ENCODE results near the gene HIKESHI.

Gene HIKESHI

GRCh38 chr11:86374069-86374468, 72.0 kb downstream of the HIKESHI start:
- peak overlapping the region; percentile 35 for H3K4me3 ChIP-seq (ENCODE audit: low read length)
- TF ChIP-seq CTCF (conservative IDR thresholded peaks at IDR 0.05; ENCODE audit: low read depth, low read length) = no peak
- no peak for DNase-seq (ENCODE audit: low read depth)

GRCh38 chr11:86374586-86374985, 72.5 kb downstream of the HIKESHI start, which contains the start of gene CCDC81:
Gene CCDC81 (plus strand): TSS chr11:86374887. CDS start chr11:86375164, 277 bp downstream.
- TF ChIP-seq CTCF (conservative IDR thresholded peaks at IDR 0.05; ENCODE audit: low read depth, low read length) = no peak
- no peak for DNase-seq (ENCODE audit: low read depth)
- H3K4me3 ChIP-seq (ENCODE audit: low read length) = peak within 1 kb of the TSS; percentile 35

GRCh38 chr11:86377972-86378371, 75.9 kb downstream of the HIKESHI start:
- no peak overlapping the region for H3K4me3 ChIP-seq (ENCODE audit: low read length)
- no peak for TF ChIP-seq CTCF (conservative IDR thresholded peaks at IDR 0.05; ENCODE audit: low read depth, low read length)
- DNase-seq (ENCODE audit: low read depth) = no peak

GRCh38 chr11:86380295-86381059, 78.4 kb downstream of the HIKESHI start:
- H3K4me3 ChIP-seq (ENCODE audit: low read length) = no peak overlapping the region
- DNase-seq (ENCODE audit: low read depth) = no peak
- TF ChIP-seq CTCF (conservative IDR thresholded peaks at IDR 0.05; ENCODE audit: low read depth, low read length) = no peak

GRCh38 chr11:86383041-86383955, 81.3 kb downstream of the HIKESHI start:
- no peak for DNase-seq (ENCODE audit: low read depth)
- no peak for TF ChIP-seq CTCF (conservative IDR thresholded peaks at IDR 0.05; ENCODE audit: low read depth, low read length)
- H3K4me3 ChIP-seq (ENCODE audit: low read length) = no peak overlapping the region

GRCh38 chr11:86386283-86386682, 84.2 kb downstream of the HIKESHI start:
- DNase-seq (ENCODE audit: low read depth) = no peak
- no peak for TF ChIP-seq CTCF (conservative IDR thresholded peaks at IDR 0.05; ENCODE audit: low read depth, low read length)

More at GRCh38 chr11:86386283-86386682, 84.2 kb downstream of the HIKESHI start:
- H3K4me3 ChIP-seq (ENCODE audit: low read length) = no peak overlapping the region

Data from retinal pigment epithelial cell (primary cell).